COLO668 (cell line): ENCODE measurements around the gene RREB1.
"Not testable (repeated sequence)": the region's sequence is repeated elsewhere in the genome, so short reads cannot be mapped to it uniquely, and the experiment has no call there.

ENCODE experiments used
- DNase-seq: peaks from one replicate; lab custom pipeline; 2025; ENCODE audit not compliant: unreplicated experiment; lab: John Stamatoyannopoulos, UW

The RREB1 gene

DNA sequence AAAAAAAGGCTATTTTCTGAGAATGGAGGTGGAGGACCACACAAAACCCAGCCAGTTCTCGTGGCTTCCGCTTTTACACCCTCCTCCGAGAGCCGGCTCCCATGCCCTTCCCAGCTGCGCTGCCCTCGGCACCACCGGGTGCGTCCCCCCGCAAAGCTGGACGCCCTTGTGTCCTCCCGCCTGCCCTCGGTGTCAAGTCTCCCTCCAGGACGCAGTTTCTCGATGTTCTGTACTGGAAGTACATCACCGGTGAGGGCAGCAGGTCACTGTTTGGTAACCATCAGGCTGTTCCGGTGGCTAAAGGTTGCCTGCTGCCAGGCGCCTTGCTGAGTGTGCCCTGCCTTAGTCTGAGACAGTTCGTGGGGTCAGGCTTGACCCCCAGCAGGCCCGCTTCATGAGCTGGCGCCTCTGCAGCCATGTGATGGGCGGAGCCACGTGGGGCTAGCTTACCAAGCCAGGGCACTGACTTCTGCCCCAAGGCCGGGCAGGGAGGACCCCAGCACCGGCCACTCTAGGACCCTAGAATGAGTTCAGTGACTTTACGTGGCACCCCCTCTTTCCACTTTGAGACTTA lies 34.6 kb downstream of the RREB1 start:
- no peak for DNase-seq

DNA sequence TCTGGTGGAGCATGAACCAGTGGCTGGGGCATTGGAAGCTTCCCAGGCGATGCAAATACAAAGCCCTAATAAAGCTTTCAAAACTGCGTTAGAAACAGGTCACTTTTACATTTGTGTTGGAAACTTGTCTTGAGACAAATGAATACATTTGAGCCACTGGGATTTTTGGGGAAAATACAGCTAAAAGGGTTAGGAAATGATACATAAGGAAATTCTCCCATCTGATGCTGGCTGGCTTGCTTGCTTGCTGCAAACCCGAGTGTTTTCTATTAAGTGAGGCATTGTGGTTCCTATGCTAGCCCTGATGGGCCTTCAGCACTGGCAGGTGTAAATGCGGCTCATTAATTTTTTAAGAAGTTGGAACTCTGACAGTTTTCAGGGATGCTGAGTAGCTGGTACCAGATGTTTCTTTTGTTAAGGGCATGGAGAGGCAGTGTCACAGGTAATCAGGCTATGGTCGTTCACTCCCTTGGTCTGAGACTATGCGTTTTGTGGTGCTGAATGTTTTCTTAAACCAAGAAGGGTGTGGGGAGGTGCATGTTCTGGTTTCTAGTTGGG lies 35.2 kb downstream of the RREB1 start:
- peak; percentile 52 for DNase-seq

DNA sequence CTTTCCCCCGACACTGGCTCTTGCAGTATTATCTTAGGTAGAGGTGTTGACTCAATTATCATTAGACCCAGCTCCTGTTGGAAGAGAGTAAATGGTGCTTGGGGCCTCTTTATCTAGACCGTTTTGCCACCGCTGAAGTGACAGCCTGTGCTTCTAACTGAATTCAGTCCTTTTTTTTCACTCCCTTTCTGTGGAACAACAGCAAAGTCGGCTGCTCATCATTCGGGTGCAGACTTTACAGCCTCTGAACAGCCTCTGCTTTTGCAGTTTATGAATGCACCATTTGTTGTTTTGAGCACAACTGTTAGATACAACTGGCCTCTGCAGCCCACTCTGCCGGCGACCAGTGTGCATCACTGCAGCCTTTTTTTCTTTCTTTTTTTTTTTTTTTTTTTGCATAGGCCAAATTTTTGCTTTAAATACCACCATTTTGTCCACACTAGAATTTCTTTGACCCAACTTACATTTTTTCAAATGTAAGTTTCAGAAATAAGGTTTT lies 35.8 kb downstream of the RREB1 start:
- DNase-seq, result peak; percentile 50

DNA sequence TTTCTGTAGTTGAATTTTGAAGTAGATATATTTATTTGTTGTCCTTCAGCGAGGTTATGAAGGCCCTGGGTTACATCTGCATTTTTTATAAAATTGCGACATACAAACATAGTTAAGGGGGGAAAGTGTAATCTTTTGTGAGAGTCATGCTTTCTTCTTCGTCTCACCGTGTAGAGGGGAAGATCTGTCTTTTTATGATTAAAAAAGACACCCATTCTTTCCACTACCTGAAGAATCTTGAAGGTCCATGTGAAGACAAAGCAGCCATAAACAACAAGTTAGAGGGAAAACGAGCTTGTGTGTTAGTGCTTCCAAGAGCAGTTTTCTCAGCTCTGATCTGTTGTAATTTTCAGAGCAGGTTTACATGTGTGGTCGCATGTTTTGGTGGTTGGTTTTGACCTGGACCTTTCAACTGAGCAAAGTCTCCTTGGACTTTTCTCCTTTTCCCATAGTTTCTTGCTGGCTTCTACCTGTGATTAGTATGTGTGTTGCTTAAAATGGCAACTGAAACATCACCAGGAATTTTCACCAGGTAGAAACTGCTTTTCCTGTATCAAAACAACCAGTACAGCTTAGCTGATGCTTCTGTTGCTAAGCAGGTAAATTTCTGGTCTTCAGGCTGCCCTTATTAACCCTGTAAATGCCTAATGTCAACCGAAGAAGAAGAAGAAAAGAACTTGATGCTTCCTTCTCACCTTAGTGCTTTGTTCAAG lies 37.3 kb downstream of the RREB1 start:
- no peak for DNase-seq

DNA sequence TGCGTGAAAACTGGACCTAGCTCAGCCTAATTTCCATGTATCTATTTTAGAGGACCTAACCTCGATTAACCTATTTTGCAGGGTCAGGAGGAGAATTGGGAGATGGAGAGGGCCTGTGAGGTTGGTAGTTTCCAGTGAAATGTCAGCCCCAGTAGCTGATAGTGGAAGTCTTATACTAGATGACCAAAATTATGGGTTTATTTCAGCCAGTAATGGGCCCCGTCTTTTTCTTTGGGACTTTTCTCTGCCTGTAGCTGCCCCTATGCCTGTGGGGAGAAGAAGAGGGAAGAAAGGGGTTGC lies 37.8 kb downstream of the RREB1 start:
- DNase-seq, result no peak

DNA sequence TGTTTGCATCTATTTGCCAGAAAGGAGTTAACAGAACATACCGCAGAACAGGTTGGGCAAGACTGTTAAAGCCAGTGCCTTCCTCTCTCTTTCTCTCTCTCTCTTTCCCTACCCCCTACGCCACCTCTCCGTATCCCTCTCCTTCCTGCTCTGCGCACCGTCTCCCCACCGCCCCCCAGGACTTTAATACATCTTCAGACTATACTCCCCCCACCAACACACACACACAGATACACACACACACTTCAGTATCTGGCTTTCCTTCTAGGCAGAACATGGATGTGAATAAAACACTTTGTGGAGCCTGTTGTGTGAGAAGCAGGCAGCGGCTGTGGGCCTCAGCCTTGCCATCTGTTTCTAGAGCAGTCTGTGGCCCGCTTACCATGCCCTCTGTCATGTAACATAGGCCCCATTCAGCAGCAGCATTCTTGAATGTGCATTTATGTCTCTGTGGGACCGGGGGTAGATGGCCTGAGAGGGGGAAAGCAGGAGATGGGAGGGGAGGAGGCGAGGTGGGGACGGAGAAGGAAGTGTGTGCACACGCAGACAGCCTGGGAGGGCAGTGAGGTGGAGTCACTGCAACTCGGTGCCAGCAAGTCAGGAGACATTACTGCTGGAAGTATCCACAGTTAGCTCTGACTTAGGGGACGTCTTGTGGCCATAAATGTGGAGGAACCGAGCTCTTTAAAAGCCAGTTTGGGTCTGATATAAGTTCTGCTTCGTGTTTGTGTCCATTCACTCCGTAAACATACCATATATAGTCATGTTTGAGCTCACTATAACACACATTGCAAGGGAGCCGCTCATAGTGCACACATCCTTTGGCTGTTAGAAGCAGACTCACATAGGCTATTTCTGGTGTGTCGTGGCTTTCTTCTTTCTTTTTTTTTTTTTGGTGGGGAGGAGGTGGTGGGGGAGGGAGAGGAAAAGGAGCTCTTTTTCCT lies 38.4 kb downstream of the RREB1 start:
- DNase-seq, result no peak

DNA sequence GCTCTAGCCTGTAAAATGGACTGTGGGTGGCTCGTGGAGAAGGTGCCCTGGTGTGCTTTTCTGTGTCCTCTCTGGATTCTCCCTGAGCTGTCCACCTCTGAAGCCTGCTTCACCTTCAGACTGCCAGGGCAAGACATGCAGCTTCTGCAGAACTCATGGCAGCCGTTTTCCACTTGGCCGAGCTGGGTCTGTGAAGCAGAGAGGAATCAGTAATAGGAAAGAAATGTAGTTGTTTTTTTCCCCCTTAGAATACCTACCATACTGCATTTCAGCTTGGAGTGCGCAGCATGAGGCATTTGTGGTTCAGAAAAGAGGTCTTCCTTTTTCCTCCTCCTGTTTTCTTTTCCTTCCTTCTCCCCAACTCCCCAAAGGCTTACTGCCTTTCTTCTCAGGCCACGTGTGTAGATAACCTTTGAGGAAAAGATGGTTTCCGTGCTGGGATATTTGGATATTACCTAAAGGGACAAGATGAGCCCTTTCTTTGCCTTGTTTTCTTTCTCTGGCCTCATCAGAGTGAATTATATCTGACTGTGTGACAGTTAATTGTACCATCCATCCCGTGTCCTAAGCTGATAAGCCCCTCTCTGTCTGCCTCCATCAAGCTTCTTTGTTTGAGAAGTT lies 39.4 kb downstream of the RREB1 start:
- no peak for DNase-seq

DNA sequence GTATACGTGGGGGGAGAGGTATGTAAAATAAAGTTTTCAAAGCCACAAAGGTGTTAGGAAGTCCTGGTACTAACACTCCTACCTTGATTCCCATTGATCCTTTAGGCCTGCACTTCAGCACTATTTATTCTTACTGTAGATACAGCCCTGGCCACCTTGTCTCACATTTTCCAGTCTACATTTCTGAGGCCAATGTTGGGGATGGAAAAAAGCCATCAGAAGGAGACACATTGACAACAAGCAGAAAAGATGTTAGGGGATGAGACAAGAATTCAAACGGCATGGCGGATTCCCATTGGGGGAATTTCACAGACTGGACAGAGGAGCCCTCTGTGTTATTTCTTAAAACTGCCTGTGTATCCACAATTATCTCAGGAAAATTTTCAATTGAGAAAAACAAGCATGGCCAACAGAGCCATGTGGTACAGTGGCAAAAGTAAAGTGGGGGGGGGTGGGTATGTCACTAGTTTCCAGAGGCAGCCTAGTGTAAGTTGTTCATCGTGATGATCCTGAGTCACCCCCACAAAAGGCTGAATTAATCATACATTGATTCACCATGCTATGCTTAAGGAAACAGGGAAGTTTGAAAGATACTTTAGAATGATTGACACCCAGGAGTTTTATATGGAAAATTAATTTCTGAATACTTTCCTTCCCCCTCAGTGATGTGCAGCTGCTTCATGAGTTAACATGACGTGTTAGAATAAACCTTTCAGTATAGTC lies 40.5 kb downstream of the RREB1 start:
- no peak for DNase-seq

DNA sequence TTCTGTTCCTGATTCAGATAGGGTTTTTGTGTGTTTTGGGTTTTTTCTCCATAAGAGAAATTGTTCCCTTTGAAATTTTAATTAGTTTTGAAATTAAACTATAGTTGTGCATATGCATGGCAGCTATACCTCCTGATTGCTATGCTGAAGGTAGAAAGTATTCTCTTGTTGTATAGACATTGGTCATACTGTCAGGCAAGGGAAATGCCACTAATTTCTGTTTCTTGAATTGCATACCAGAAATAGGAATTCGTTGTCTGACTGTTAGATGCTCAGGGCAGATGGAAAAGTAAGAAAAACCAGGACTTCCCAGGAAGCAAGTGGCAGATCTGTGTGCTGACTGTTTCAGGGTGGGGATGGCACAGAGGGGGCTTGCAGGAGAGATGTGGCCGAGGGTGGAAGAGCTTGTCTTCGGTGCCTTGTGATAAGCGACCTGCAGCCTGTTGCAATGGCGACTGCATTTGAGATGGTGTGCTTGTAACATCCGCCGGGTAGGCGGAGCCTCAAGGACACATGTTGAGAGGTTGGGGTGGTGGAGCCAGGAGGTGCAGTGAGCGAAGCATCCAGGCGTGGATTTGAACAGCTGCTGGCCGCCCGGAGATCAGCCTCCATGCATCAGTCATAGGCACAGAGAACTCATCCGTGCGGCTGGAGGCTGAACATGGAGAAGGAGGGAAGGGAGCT lies 42.8 kb downstream of the RREB1 start:
- peak; percentile 85 for DNase-seq

DNA sequence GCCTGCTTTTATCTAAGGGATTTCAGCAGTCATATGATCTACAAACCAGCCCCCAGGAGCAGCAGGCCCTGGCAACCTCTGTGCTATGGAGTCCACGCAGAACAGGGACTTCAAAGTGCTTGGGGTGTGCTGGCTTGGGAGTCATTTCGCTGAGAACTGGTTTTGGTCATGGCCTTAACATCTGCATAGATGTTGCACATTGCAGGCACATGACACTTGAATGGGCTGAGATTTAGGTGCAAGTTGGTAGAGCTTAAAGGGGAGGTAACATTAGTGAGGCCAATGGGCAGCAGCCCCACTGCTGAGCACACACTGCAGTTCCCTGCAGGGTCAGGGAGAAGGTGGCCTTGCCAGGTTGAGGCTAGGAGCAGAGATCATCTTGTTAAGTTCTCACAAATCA lies 43.6 kb downstream of the RREB1 start:
- no peak for DNase-seq

DNA sequence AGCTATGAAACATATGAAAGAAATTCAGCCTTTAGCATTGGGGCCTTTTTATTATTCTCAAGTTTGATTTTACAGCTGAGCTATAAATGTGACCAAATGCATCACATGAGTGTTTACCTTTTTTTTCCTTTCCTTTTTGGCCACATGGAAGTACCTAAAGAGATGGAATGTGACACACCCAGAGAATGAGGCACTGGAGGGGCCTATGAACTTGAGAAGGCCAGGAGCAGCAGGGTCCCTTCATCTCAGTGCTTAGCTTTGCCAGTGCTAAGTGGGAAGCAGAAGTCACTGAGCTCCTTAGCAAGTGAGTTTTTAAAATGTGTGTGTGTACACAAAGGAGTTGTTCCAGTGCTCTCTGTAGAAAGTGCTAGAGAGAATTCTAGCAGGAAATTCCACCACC lies 44.7 kb downstream of the RREB1 start:
- no peak for DNase-seq

DNA sequence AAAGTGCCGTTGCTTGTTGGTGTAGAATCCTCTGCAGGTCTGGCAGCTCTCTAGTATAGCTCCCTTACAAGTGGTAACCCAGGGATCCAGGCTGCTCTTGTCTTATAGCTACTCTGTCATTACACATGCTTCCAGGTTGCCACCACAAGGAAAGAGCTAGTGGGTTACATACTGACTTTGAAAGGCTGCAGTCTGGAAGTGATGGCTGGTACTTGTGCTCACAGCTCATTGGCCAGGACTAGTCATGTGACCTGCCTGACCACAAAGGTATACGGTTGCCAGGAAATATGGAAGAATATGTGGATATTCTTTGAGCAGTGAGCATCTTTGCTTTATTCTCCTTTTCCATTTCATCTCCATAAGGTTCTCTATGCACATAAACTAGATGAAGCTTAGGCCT lies 46.0 kb downstream of the RREB1 start:
- DNase-seq, result peak; percentile 7

DNA sequence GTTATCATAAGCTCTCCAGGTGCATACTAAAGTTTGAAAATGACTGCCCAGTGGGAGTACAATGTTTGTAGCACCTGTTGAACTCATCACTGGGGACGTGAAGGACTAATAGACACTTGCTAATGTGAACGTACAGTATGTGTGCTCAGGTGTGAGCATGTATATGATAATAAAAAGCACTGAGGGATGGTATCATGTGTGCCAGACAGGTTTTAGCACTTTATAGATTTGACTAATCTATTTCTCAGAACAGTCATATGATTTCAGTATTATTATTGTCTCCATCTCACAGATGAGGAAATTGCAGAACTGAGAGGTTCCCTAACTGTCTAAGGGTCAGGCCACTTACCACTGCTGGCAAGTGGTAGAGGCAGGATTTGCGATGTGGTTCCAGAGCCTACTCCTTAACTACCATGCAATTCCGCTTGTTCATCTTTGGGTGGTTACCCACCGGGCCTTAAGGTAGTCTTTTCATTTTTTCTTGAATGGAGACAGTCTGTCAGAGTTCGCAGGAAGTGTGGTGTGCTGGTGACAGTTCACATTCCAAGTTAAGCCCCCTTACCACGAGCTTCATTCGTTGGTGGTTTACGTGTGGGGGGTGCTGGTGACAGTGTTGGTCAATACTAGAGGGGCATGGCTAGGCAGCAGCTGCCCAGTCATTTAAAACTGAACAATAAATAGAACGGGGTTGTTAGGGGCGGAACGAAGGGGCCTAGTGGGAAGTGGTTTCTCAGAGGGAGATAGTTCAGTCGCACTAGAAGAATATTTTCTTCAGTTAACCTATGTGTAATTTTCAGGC lies 46.8 kb downstream of the RREB1 start:
- DNase-seq, result peak; percentile 30

DNA sequence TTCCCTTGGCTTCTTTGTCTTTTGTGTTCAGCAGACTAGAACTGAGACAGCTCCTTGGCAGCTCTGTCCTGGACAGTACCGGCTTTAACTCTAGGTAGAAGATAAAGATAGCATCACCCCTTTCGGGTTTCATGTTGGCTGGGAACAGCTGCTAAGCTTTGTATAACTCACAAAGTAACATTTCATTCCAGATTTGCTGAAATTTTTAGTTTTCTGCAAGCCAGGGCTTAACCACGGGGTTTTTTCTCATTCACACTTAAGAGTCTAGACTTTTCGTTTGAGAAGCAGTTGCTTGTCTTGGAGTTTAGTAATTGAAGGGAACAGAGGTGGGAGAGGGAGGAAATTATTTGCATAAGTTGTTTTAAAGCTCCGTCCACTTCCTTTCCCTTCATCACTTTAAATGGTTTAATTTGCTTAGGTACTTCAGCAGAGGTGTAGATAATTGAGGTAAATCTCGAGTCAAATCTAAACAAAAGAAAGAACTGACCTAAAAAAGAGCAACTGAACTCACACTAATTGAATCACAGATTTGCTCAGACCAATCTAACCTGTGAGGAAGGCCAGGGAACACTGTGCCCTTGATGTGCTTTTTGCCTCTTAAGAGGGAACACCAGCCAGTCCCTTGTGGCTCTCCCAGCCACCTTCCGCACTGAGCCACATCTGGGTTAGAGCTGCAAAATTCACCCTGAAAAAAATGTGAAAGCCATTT lies 48.3 kb downstream of the RREB1 start:
- DNase-seq, result no peak

DNA sequence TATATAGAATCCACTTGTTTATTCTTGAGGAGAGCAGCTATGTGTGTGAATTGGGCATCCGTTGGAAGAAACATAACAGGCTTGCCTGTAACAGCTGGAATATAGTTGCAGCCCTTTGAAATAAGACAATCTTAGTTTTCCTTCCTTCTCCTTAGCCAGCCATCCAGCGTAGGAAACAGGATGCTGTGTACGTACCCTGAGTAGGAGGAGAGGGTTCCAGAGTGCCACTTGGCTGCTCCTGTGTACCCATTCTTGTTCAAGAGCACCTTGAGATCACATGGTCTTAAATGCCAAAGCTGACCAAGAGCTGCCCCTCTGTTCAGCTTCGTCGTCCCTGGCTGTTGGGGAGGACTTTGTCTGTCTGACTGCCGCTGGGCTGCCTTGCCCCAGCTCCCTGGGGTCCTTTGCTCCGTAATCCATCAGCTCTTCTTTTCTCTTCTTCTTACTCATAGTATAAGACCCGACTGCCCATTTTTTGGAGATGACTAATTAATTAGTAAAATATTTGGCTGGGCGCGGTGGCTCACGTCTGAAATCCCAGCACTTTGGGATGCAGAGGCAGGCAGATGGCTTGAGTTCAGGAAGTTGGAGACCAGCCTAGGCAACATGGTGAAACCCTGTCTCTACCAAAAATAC lies 49.0 kb downstream of the RREB1 start:
- no peak for DNase-seq

DNA sequence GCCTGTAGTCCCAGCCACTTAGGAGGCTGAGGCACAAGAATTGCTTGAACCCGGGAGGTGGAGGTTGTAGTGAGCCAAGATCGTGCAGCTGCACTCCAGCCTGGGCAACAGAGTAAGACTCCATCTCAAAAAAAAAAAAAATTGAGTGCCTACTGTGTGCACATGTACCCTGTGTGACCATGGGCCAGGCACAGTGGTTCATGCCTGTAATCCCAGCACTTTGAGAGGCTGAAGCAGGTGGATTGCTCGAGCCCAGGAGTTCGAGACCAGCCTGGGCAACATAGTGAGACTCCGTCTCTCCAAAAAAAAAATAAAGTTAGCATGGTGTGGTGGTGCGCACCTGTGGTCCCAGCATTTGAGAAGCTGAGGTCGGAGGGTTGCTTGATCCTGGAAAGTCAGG lies 49.5 kb downstream of the RREB1 start:
- DNase-seq, result not testable (repeated sequence)

DNA sequence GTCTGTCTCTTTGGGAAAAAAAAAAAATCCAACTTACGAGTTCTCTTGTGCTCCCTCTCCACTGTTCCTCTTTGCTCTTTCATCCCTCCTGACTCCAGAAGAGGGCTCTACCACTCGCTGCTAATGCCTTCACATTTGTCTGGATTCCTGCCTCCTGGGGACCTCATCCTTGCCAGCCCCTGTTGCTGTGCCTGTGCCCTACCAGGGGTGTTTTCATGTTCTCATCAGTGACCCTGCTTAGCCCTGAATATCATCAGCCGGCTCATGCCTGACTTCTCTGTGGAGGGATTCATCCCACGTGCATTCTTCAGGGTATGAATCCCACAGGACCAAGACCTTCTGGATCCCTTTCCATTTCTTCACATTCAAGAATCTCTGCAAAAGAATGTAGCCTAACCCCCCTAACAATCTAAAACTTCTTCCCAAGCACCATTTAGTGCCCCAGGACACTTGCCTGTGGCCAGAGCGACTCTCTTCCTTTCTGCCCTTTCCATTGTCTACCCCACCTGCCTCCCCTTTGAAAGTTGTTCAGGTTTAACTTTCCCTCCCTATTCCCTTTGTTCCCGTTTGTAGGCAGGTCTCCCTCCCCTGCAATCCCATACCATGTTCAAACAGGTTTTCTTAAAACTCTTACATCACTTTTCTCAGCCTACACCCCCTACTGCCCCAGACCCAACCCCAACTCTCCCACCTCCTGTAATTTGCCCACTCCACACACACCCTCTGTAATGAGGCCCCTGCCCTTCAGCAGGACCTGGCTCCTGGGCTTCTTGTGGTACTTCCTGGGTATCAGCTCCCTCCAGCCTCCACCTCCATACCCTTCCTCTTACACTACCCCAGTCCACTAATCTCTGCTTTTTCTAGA lies 50.2 kb downstream of the RREB1 start:
- no peak for DNase-seq
